T-helper 1 cell treated with Interleukin-12 subunit alpha and Interleukin-12 subunit beta and Interleukin-4 antibody, amounts not matched to agents 30 ng/mL and 1 ng/mL, for 36 hours (primary cell): ENCODE measurements around the gene C16orf95. TPM values are rescaled to one million over a fixed set of nuclear protein-coding genes. Genes with fewer than 3 reads are reported as not detected.
"Not testable (repeated sequence)": the region's sequence is repeated elsewhere in the genome, so short reads cannot be mapped to it uniquely, and the experiment has no call there.

Experiments used
- intact Hi-C: fragments of 100-400 bp; cut with micrococcal nuclease; formaldehyde crosslinking; loops from one replicate; pipeline ENCODE4 v1.15.1; 2024
- total RNA-seq: library from RNA; stranded (reverse); gene quantifications from 2 replicates; pipeline ENCODE4 v1.2.3, GENCODE V29; 2022

Gene C16orf95
- total RNA-seq = 7.0 and 7.7 TPM in 2 replicates

- intact Hi-C loops = loop anchor here (1.0 to 10.0 kb wide), 10 partner anchors 8 to 762 kb away; partner anchors contain the start of genes BANP, FBXO31, KLHDC4 and MTHFSD
Observed at GRCh38 chr16:87316923-87317749, at the start of gene C16orf95. Gene C16orf95, minus strand, starts transcription at chr16:87317392. Its CDS starts 150 bp downstream, at chr16:87317242.

GRCh38 chr16:87366930-87367329 is 49.7 kb upstream of the C16orf95 start:
- intact Hi-C loops = no loop called here

GRCh38 chr16:87366288-87366687 is 49.1 kb upstream of the C16orf95 start:
- intact Hi-C loops = no loop called here

- intact Hi-C loops = no loop called here
Observed at GRCh38 chr16:87365021-87365713, 48.0 kb upstream of the C16orf95 start.

- intact Hi-C loops = no loop called here
Observed at GRCh38 chr16:87363771-87364455, 46.7 kb upstream of the C16orf95 start.

GRCh38 chr16:87362828-87363559 is 45.8 kb upstream of the C16orf95 start:
- intact Hi-C loops = not testable (repeated sequence)

- intact Hi-C loops = no loop called here
Observed at GRCh38 chr16:87361916-87362619, 44.9 kb upstream of the C16orf95 start.

- intact Hi-C loops = no loop called here
Observed at GRCh38 chr16:87360862-87361610, 43.8 kb upstream of the C16orf95 start.

- intact Hi-C loops = no loop called here
Observed at GRCh38 chr16:87359121-87359520, 41.9 kb upstream of the C16orf95 start.

- intact Hi-C loops = no loop called here
Observed at GRCh38 chr16:87358696-87359095, 41.5 kb upstream of the C16orf95 start.

- intact Hi-C loops = no loop called here
Observed at GRCh38 chr16:87358250-87358649, 41.1 kb upstream of the C16orf95 start.

- intact Hi-C loops = no loop called here
Observed at GRCh38 chr16:87356491-87356853, 39.3 kb upstream of the C16orf95 start.

GRCh38 chr16:87353613-87354012 is 36.4 kb upstream of the C16orf95 start:
- intact Hi-C loops = no loop called here

- intact Hi-C loops = no loop called here
Observed at GRCh38 chr16:87352818-87353217, 35.6 kb upstream of the C16orf95 start.

GRCh38 chr16:87351320-87351698 is 34.1 kb upstream of the C16orf95 start:
- intact Hi-C loops = no loop called here

- intact Hi-C loops = no loop called here
Observed at GRCh38 chr16:87350681-87351319, 33.6 kb upstream of the C16orf95 start.

GRCh38 chr16:87350031-87350430 is 32.8 kb upstream of the C16orf95 start:
- intact Hi-C loops = no loop called here

- intact Hi-C loops = no loop called here
Observed at GRCh38 chr16:87348616-87349157, 31.5 kb upstream of the C16orf95 start.

GRCh38 chr16:87347932-87348615 is 30.9 kb upstream of the C16orf95 start:
- intact Hi-C loops = no loop called here
